GM23338 (cell line): ENCODE results near the gene CD300LB. TPM values are rescaled to one million over a fixed set of nuclear protein-coding genes. Genes with fewer than 3 reads are reported as not detected.

Source experiments
- ATAC-seq: fragments of 200-7000 bp; cut with Tn5 transposase; 3 replicates; pipeline ENCODE4 v1.9.1; 2020
- DNase-seq: peaks from one replicate; pipeline ENCODE4 v3.0.0-alpha.2; 2015; ENCODE audit warnings: low spot score
- H2AFZ ChIP-seq: fragments of 200-600 bp; sonication (generic); 2 replicates; pipeline ENCODE4 v1.8.0; 2016; ENCODE audit warnings: antibody characterized with exemption, mild to moderate bottlenecking, moderate library complexity
- H3F3A ChIP-seq: fragments of 200-600 bp; sonication (generic); replicated peaks from 2 replicates; pipeline ENCODE4 v1.8.0; 2017; ENCODE audit warnings: antibody characterized with exemption, mixed run types, low read depth
- H3K27ac ChIP-seq: fragments of 200-600 bp; sonication (generic); 2 replicates; pipeline ENCODE4 v1.6.1; 2016; ENCODE audit warnings: low read depth
- H3K27me3 ChIP-seq: fragments of 200-600 bp; sonication (generic); 2 replicates; pipeline ENCODE4 v1.8.0; 2016; ENCODE audit warnings: mild to moderate bottlenecking, mixed run types, moderate library complexity; ENCODE audit not compliant: insufficient read depth
- H3K36me3 ChIP-seq: fragments of 200-600 bp; sonication (generic); 2 replicates; pipeline ENCODE4 v1.8.0; 2016; ENCODE audit warnings: mild to moderate bottlenecking; ENCODE audit not compliant: insufficient read depth
- H3K4me1 ChIP-seq: fragments of 200-600 bp; sonication (generic); 2 replicates; pipeline ENCODE4 v1.8.0; 2016; ENCODE audit warnings: mild to moderate bottlenecking, moderate library complexity; ENCODE audit not compliant: insufficient read depth
- H3K4me2 ChIP-seq: fragments of 200-600 bp; sonication (generic); 2 replicates; pipeline ENCODE4 v1.7.1; 2017; ENCODE audit warnings: mixed run types
- H3K4me3 ChIP-seq: fragments of 200-600 bp; sonication (generic); 2 replicates; pipeline ENCODE4 v1.6.1; 2016; ENCODE audit warnings: mixed run types
- H3K79me2 ChIP-seq: fragments of 200-600 bp; sonication (generic); replicated peaks from 2 replicates; pipeline ENCODE4 v1.8.0; 2017; ENCODE audit warnings: mild to moderate bottlenecking; ENCODE audit not compliant: insufficient read depth
- H3K9me2 ChIP-seq: fragments of 200-600 bp; sonication (generic); 2 replicates; pipeline ENCODE4 v1.8.0; 2017; ENCODE audit not compliant: insufficient read depth
- H4K20me1 ChIP-seq: fragments of 200-600 bp; sonication (generic); replicated peaks from 2 replicates; pipeline ENCODE4 v1.8.0; 2017; ENCODE audit warnings: mild to moderate bottlenecking; ENCODE audit not compliant: insufficient read depth
- H3K27ac Mint-ChIP-seq: 2 replicates; pipeline ENCODE4 v1.8.0; 2020; ENCODE audit warnings: inconsistent platforms, mild to moderate bottlenecking, moderate library complexity, mixed read lengths
- H3K27me3 Mint-ChIP-seq: 3 replicates; pipeline ENCODE4 v1.8.0; 2022; ENCODE audit warnings: low read depth, mild to moderate bottlenecking, moderate library complexity, mixed read lengths, inconsistent platforms; ENCODE audit not compliant: insufficient read depth, poor library complexity
- H3K36me3 Mint-ChIP-seq: 3 replicates; pipeline ENCODE4 v1.8.0; 2021; ENCODE audit warnings: low read depth, mild to moderate bottlenecking, inconsistent platforms, moderate library complexity, mixed read lengths
- H3K4me1 Mint-ChIP-seq: 3 replicates; pipeline ENCODE4 v1.8.0; 2020; ENCODE audit warnings: mild to moderate bottlenecking, inconsistent platforms, mixed read lengths
- H3K4me3 Mint-ChIP-seq: 3 replicates; pipeline ENCODE4 v1.8.0; 2021; ENCODE audit warnings: moderate library complexity, mild to moderate bottlenecking, inconsistent platforms, mixed read lengths
- H3K9me3 Mint-ChIP-seq: 3 replicates; pipeline ENCODE4 v1.8.0; 2020; ENCODE audit warnings: moderate library complexity, mild to moderate bottlenecking, inconsistent platforms, mixed read lengths
- EZH2 ChIP-seq: fragments of 200-600 bp; sonication (generic); IDR thresholded peaks from one replicate; pipeline ENCODE4 v1.8.0; 2017; ENCODE audit warnings: antibody characterized with exemption, mild to moderate bottlenecking, low read depth; ENCODE audit not compliant: unreplicated experiment
- JUNB ChIP-seq: IDR thresholded peaks from one replicate; pipeline ENCODE4 v1.6.1; 2016; ENCODE audit warnings: antibody characterized with exemption; ENCODE audit not compliant: unreplicated experiment
- NANOG ChIP-seq: IDR thresholded peaks from 2 replicates; pipeline ENCODE4 v1.6.1; 2016; ENCODE audit warnings: antibody characterized with exemption, borderline replicate concordance
- ZNF331 ChIP-seq: fragments of 250-450 bp; sonication (Bioruptor Pico); IDR thresholded peaks from 2 replicates; pipeline ENCODE4 v1.5.0; 2020; ENCODE audit warnings: low read depth, mild to moderate bottlenecking, moderate library complexity
- polyA plus RNA-seq: library from polyadenylated mRNA; unstranded; fragments of >200 nt; fragmentation: Nextera tagmentation; extraction: Ambion mirVana; gene quantifications from 2 replicates; pipeline ENCODE4 v1.2.1, GENCODE V29; 2016
- total RNA-seq: library from RNA; depleted of rRNA; stranded (reverse); fragments of >200 nt; shearing (Covaris generic); gene quantifications from 2 replicates; pipeline ENCODE4 v1.2.3, GENCODE V29; 2014
- TF ChIP-seq, protein P1 (sequence below): IDR thresholded peaks from one replicate; pipeline ENCODE4 v1.6.1; 2018; ENCODE audit warnings: antibody characterized with exemption; ENCODE audit not compliant: unreplicated experiment
- TF ChIP-seq, protein P2 (sequence below), 2 experiments: fragments of 200-600 bp in 1 of 2; sonication (generic) in 1 of 2; conservative IDR thresholded peaks; 2 replicates each; pipeline versions ENCODE4 v1.5.1 to v1.6.1; 2016 to 2017; ENCODE audit warnings: antibody characterized with exemption in 2 of 2, low read depth in 2 of 2, mild to moderate bottlenecking in 2 of 2, moderate library complexity in 1 of 2
- TF ChIP-seq, protein P3 (sequence below): IDR thresholded peaks from 2 replicates; pipeline ENCODE4 v1.6.1; 2016; ENCODE audit warnings: antibody characterized with exemption

CD300LB gene
- total and polyA plus RNA-seq, 2 experiments from 2014 or later, result not detected

DNA sequence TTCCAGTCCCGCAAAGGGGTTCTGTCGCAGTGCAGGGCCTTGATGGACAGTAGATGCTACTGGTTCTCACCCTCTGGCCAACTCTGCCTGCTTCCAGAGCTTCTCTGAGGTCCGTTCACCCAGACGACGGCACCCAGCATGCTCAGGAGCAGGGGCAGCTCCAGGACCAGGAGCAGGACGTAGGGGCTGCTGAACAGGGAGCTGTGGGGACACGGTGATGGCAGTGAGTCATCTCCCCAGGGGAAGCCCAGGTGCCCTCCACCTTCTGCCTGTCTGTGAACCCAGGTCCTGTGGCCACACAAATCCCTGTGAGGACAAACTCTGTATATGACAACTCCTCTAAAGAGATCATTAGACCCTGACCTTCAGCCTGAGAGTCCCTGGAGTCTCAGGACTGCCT is 18.1 kb upstream of the CD300LB start:
- H2AFZ ChIP-seq, result no peak overlapping the region
- no peaks in the 10 kb centered on the region for H3F3A ChIP-seq
- H4K20me1 ChIP-seq, result no peaks in the 10 kb centered on the region
- H3K4me3 Mint-ChIP-seq, result no peak overlapping the region
- no peak for DNase-seq
- H3K9me2 ChIP-seq, result no peaks in the 10 kb centered on the region
- H3K36me3 ChIP-seq, result no peaks in the 10 kb centered on the region
- H3K27ac Mint-ChIP-seq, result no peak overlapping the region
- no peak overlapping the region for H3K27ac ChIP-seq
- no peaks in the 10 kb centered on the region for H3K27me3 ChIP-seq
- H3K4me1 Mint-ChIP-seq, result peaks cover 5% of the 10 kb centered on the region; the same call in 1 of the 3 replicates
- H3K27me3 Mint-ChIP-seq, result peaks cover 7% of the 10 kb centered on the region
- no peaks in the 10 kb centered on the region for H3K79me2 ChIP-seq
- no peak for ATAC-seq
- no peaks in the 10 kb centered on the region for H3K4me1 ChIP-seq
- H3K4me2 ChIP-seq, result no peak overlapping the region
- TF ChIP-seq, protein P1, sequence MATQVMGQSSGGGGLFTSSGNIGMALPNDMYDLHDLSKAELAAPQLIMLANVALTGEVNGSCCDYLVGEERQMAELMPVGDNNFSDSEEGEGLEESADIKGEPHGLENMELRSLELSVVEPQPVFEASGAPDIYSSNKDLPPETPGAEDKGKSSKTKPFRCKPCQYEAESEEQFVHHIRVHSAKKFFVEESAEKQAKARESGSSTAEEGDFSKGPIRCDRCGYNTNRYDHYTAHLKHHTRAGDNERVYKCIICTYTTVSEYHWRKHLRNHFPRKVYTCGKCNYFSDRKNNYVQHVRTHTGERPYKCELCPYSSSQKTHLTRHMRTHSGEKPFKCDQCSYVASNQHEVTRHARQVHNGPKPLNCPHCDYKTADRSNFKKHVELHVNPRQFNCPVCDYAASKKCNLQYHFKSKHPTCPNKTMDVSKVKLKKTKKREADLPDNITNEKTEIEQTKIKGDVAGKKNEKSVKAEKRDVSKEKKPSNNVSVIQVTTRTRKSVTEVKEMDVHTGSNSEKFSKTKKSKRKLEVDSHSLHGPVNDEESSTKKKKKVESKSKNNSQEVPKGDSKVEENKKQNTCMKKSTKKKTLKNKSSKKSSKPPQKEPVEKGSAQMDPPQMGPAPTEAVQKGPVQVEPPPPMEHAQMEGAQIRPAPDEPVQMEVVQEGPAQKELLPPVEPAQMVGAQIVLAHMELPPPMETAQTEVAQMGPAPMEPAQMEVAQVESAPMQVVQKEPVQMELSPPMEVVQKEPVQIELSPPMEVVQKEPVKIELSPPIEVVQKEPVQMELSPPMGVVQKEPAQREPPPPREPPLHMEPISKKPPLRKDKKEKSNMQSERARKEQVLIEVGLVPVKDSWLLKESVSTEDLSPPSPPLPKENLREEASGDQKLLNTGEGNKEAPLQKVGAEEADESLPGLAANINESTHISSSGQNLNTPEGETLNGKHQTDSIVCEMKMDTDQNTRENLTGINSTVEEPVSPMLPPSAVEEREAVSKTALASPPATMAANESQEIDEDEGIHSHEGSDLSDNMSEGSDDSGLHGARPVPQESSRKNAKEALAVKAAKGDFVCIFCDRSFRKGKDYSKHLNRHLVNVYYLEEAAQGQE, result no peak
- TF ChIP-seq NANOG (no peak), ZNF331 (CRISPR knock-in tag) (no peak), EZH2 (no peak)
- TF ChIP-seq, protein P2, sequence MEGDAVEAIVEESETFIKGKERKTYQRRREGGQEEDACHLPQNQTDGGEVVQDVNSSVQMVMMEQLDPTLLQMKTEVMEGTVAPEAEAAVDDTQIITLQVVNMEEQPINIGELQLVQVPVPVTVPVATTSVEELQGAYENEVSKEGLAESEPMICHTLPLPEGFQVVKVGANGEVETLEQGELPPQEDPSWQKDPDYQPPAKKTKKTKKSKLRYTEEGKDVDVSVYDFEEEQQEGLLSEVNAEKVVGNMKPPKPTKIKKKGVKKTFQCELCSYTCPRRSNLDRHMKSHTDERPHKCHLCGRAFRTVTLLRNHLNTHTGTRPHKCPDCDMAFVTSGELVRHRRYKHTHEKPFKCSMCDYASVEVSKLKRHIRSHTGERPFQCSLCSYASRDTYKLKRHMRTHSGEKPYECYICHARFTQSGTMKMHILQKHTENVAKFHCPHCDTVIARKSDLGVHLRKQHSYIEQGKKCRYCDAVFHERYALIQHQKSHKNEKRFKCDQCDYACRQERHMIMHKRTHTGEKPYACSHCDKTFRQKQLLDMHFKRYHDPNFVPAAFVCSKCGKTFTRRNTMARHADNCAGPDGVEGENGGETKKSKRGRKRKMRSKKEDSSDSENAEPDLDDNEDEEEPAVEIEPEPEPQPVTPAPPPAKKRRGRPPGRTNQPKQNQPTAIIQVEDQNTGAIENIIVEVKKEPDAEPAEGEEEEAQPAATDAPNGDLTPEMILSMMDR (conservative IDR thresholded peaks at IDR 0.05; ENCODE audit: low read depth in 2 of 2), result no peak
- TF ChIP-seq, protein P3, sequence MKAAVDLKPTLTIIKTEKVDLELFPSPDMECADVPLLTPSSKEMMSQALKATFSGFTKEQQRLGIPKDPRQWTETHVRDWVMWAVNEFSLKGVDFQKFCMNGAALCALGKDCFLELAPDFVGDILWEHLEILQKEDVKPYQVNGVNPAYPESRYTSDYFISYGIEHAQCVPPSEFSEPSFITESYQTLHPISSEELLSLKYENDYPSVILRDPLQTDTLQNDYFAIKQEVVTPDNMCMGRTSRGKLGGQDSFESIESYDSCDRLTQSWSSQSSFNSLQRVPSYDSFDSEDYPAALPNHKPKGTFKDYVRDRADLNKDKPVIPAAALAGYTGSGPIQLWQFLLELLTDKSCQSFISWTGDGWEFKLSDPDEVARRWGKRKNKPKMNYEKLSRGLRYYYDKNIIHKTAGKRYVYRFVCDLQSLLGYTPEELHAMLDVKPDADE, result no peak
- no peaks in the 10 kb centered on the region for H3K36me3 Mint-ChIP-seq
- no peaks in the 10 kb centered on the region for H3K9me3 Mint-ChIP-seq
- H3K4me3 ChIP-seq, result no peak overlapping the region

DNA sequence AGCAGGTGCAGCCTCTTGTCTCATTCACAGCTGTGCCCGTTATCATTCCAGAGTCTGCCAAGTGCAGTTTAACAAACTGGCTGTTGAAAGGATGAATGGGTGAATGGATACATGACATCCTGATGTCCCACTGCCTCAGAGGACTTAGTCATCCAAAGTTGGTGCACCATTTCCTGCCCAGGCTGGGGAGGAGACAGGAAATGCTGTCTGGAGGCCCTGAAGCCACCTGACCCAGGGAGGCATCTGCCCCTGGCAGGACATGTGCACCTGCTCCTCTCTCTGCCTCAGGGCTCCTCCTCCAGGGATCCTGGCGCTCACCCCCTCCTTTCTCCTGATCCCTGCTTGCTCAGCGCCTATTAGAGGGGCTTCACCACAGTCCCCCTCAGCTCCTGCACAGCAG is 16.5 kb upstream of the CD300LB start:
- no peak overlapping the region for H2AFZ ChIP-seq
- no peak overlapping the region for H3K4me2 ChIP-seq
- no peaks in the 10 kb centered on the region for H3K79me2 ChIP-seq
- Mint-ChIP-seq H3K4me1 (peaks cover 5% of the 10 kb centered on the region; the same call in 1 of the 3 replicates), H3K4me3 (no peak overlapping the region; the same call in 2 of the 3 replicates), H3K9me3 (no peaks in the 10 kb centered on the region), H3K27ac (no peak overlapping the region; the same call in 1 of the 2 replicates), H3K27me3 (peaks cover 11% of the 10 kb centered on the region), H3K36me3 (no peaks in the 10 kb centered on the region)
- no peak overlapping the region for H3K4me3 ChIP-seq
- no peaks in the 10 kb centered on the region for H4K20me1 ChIP-seq
- H3F3A ChIP-seq, result no peaks in the 10 kb centered on the region
- H3K36me3 ChIP-seq, result no peaks in the 10 kb centered on the region
- ATAC-seq, result no peak
- no peak for DNase-seq
- no peaks in the 10 kb centered on the region for H3K27me3 ChIP-seq
- no peaks in the 10 kb centered on the region for H3K9me2 ChIP-seq
- H3K27ac ChIP-seq, result no peak overlapping the region
- H3K4me1 ChIP-seq, result no peaks in the 10 kb centered on the region
- TF ChIP-seq JUNB (no peak), ZNF331 (CRISPR knock-in tag) (no peak)
- TF ChIP-seq, protein P3, result no peak
